Lower leg skin (tissue), 3 donors: ENCODE data around the gene NEO1.

ENCODE experiments used
- CTCF ChIP-seq, 3 donors: fragments of 450-650 bp; IDR thresholded peaks; one replicate each; pipeline ENCODE4 v1.5.1; 2016; ENCODE audit warnings: antibody characterized with exemption in 3 of 3, mild to moderate bottlenecking in 3 of 3, moderate library complexity in 2 of 3
- POLR2A ChIP-seq, 2 donors: fragments of 450-650 bp; IDR thresholded peaks; one replicate each; pipeline ENCODE4 v1.6.1; 2016 to 2017; ENCODE audit warnings: antibody characterized with exemption in 2 of 2, mild to moderate bottlenecking in 1 of 2, moderate library complexity in 1 of 2

DNA sequence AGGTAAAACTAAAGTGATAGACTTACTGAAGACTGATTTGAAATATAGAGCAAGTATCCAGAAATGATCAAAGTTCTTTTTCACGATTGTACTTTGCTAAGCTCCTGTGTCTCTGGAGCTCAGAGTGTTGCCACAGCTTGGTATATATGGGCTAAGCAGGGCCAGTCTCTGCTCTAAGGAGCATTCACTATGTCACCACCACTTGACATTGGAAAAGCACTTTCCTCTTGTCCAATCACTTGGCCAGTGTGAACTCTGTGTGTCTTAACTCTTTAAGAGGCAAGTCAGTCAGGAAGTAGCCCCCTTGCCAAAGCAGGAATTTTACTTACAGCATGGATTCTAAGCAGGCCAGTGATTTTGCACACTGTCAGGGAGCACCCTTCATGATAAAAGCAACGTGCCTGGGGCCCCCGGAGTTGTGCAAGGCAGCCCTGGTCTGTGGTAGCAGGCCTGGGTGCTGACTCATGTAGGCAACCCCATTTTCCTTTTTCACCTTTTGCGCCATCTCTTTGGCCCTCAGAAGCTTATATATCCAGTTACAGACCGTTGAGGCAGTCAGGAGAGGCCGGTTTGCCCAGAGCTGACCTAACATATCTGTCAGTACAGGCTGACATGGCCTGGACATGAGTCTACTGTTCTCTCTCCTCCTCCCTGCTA, 243.5 kb downstream of the NEO1 start:
- TF ChIP-seq CTCF (IDR thresholded peaks at IDR 0.05) = no peak
- no peak for TF ChIP-seq POLR2A (IDR thresholded peaks at IDR 0.05)
